HepG2 (cell line): ENCODE measurements around the gene NEIL1. TPM values are rescaled to one million over a fixed set of nuclear protein-coding genes. Genes with fewer than 3 reads are reported as not detected.

Experiments used
- GATAD1 ChIP-seq: IDR thresholded peaks from 2 replicates; pipeline ENCODE4 v1.6.1; 2016; ENCODE audit warnings: missing genetic modification reagents, missing compliant biosample characterization
- KAT2B ChIP-seq: fragments of 150-350 bp; IDR thresholded peaks from 2 replicates; pipeline ENCODE4 v1.6.1; 2014; ENCODE audit warnings: low read depth, low read length, borderline replicate concordance
- KAT7 ChIP-seq: IDR thresholded peaks from 2 replicates; pipeline ENCODE4 v1.6.1; 2018; ENCODE audit warnings: borderline replicate concordance, missing compliant biosample characterization
- KLF15 ChIP-seq: sonication (generic); formaldehyde crosslinking; IDR thresholded peaks from 2 replicates; pipeline ENCODE4 v1.8.1; 2023; ENCODE audit warnings: borderline replicate concordance, mild to moderate bottlenecking, inconsistent platforms, missing genetic modification reagents, mixed read lengths
- NFATC3 ChIP-seq: sonication (generic); formaldehyde crosslinking; IDR thresholded peaks from 2 replicates; pipeline ENCODE4 v1.5.1; 2020; ENCODE audit warnings: mild to moderate bottlenecking, missing genetic modification reagents
- TOPORS ChIP-seq: sonication (generic); formaldehyde crosslinking; IDR thresholded peaks from 2 replicates; pipeline ENCODE4 v1.8.0; 2023; ENCODE audit warnings: mild to moderate bottlenecking, missing genetic modification reagents
- ZBTB21 ChIP-seq: sonication (generic); formaldehyde crosslinking; IDR thresholded peaks from 2 replicates; pipeline ENCODE4 v1.4.0; 2020; ENCODE audit warnings: missing genetic modification reagents
- ZC3H13 ChIP-seq: sonication (generic); formaldehyde crosslinking; IDR thresholded peaks from 2 replicates; pipeline ENCODE4 v1.8.1; 2023; ENCODE audit warnings: mild to moderate bottlenecking, missing genetic modification reagents, moderate library complexity
- ZNF138 ChIP-seq: sonication (generic); formaldehyde crosslinking; IDR thresholded peaks from 2 replicates; pipeline ENCODE4 v1.5.0; 2020; ENCODE audit warnings: mild to moderate bottlenecking, low read depth, missing genetic modification reagents
- ZNF253 ChIP-seq: sonication (generic); formaldehyde crosslinking; IDR thresholded peaks from 2 replicates; pipeline ENCODE4 v1.8.0; 2022; ENCODE audit warnings: mild to moderate bottlenecking, missing genetic modification reagents, borderline replicate concordance
- ZNF501 ChIP-seq: sonication (generic); formaldehyde crosslinking; IDR thresholded peaks from 2 replicates; pipeline ENCODE4 v1.5.1; 2020; ENCODE audit warnings: mild to moderate bottlenecking, moderate library complexity, missing genetic modification reagents
- ZNF567 ChIP-seq: sonication (generic); formaldehyde crosslinking; IDR thresholded peaks from 2 replicates; pipeline ENCODE4 v1.8.1; 2023; ENCODE audit warnings: mild to moderate bottlenecking, missing genetic modification reagents, borderline replicate concordance
- ZNF737 ChIP-seq: sonication (generic); formaldehyde crosslinking; IDR thresholded peaks from 2 replicates; pipeline ENCODE4 v1.5.0; 2020; ENCODE audit warnings: missing genetic modification reagents, mild to moderate bottlenecking, borderline replicate concordance
- ZNF775 ChIP-seq: sonication (generic); formaldehyde crosslinking; IDR thresholded peaks from 2 replicates; pipeline ENCODE4 v1.4.0; 2020; ENCODE audit warnings: missing genetic modification reagents, mild to moderate bottlenecking, moderate library complexity, borderline replicate concordance
- ZNF83 ChIP-seq: sonication (generic); formaldehyde crosslinking; IDR thresholded peaks from 2 replicates; pipeline ENCODE4 v1.4.0; 2020; ENCODE audit warnings: missing genetic modification reagents, mild to moderate bottlenecking, borderline replicate concordance
- polyA plus RNA-seq, 8 experiments: library from polyadenylated mRNA; depleted of rRNA in 3 of 8; stranded (reverse) in 7 of 8; unstranded in 1 of 8; fragments of >200 nt; fragmentation: Illumina TruSeq in 4 of 8; extraction: Trizol in 4 of 8; gene quantifications; 2 replicates each; pipeline versions ENCODE4 v1.2.1 to v1.2.3, GENCODE V29; 2011 to 2016; ENCODE audit warnings: low read depth in 4 of 8, missing spikeins in 1 of 8, mixed read lengths in 1 of 8; ENCODE audit not compliant: insufficient read depth in 1 of 8
- total RNA-seq, 5 experiments: library from RNA; depleted of rRNA; stranded (reverse); fragments of >200 nt; fragmentation: Illumina TruSeq; extraction: Trizol; gene quantifications; 2 replicates each; pipeline ENCODE4 v1.2.3, GENCODE V29; 2016; ENCODE audit warnings: low read depth in 1 of 5
- TF ChIP-seq, protein P1 (sequence below): sonication (generic); formaldehyde crosslinking; IDR thresholded peaks from 2 replicates; pipeline ENCODE4 v1.8.1; 2023; ENCODE audit warnings: mild to moderate bottlenecking, missing genetic modification reagents
- TF ChIP-seq, protein P2 (sequence below): sonication (generic); formaldehyde crosslinking; IDR thresholded peaks from 2 replicates; pipeline ENCODE4 v1.4.0; 2020; ENCODE audit warnings: missing genetic modification reagents, borderline replicate concordance
- TF ChIP-seq, protein P3 (sequence below): sonication (generic); formaldehyde crosslinking; IDR thresholded peaks from 2 replicates; pipeline ENCODE4 v1.8.1; 2023; ENCODE audit warnings: missing genetic modification reagents, inconsistent platforms, borderline replicate concordance
- TF ChIP-seq, protein P4 (sequence below): sonication (generic); formaldehyde crosslinking; IDR thresholded peaks from 2 replicates; pipeline ENCODE4 v1.9.0; 2022; ENCODE audit warnings: low read depth, missing genetic modification reagents

NEIL1 gene
- total and polyA plus RNA-seq, 2 of the 13 experiments (the other 11 are each of a cell fraction or from before 2014, with no cell fraction given), result 10.4 to 15.5 TPM

DNA sequence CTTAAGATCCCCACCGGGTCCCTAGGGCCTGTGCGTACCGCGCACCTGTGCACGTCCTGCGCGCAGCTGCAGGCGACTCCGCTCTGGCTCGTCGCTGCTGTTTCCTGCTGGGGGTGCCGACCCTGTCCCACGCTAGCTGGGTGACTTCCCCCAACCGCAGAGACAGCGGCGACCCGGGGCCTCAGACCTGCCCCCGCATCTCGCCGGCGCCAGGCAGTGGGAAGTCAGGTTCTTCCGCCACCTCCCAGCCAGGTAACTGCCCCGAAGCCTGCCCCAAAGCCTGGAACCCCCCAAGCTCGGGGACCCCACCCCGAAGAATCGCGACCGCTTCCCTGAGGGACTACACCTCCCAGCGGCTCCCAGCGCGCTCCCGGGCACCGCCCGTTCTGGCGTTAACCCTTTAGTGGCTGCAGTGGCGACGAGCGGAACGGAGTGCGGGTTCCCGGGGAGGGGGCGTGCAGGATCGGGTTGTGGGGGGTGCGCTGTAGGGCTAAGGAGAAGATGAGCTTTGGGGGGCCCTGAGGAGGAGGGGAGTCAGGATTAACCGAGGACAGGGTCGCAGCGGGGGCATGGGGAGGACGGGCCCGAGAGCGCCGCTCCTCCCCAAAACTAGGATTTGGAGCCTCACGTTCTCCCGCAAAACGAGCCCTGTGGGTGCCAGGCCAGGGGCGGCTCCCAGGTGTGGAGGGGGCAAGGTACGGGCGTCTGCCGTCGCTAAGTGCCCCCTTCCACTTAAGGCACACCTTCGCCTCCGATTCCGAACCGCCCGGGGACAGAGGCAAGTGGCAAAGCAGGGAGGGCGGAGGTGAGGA is 589 bp downstream of the NEIL1 start (continued):
- TF ChIP-seq ZBTB21 (CRISPR knock-in tag), result no peak
- TF ChIP-seq, protein P1, sequence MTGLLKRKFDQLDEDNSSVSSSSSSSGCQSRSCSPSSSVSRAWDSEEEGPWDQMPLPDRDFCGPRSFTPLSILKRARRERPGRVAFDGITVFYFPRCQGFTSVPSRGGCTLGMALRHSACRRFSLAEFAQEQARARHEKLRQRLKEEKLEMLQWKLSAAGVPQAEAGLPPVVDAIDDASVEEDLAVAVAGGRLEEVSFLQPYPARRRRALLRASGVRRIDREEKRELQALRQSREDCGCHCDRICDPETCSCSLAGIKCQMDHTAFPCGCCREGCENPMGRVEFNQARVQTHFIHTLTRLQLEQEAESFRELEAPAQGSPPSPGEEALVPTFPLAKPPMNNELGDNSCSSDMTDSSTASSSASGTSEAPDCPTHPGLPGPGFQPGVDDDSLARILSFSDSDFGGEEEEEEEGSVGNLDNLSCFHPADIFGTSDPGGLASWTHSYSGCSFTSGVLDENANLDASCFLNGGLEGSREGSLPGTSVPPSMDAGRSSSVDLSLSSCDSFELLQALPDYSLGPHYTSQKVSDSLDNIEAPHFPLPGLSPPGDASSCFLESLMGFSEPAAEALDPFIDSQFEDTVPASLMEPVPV (CRISPR knock-in tag), result 0 out of 2 replicates have a peak, but pooled peaks have one; percentile 58
- peak; percentile 33; the same call in 1 of the 2 replicates for TF ChIP-seq NFATC3 (CRISPR knock-in tag)
- TF ChIP-seq, protein P2, sequence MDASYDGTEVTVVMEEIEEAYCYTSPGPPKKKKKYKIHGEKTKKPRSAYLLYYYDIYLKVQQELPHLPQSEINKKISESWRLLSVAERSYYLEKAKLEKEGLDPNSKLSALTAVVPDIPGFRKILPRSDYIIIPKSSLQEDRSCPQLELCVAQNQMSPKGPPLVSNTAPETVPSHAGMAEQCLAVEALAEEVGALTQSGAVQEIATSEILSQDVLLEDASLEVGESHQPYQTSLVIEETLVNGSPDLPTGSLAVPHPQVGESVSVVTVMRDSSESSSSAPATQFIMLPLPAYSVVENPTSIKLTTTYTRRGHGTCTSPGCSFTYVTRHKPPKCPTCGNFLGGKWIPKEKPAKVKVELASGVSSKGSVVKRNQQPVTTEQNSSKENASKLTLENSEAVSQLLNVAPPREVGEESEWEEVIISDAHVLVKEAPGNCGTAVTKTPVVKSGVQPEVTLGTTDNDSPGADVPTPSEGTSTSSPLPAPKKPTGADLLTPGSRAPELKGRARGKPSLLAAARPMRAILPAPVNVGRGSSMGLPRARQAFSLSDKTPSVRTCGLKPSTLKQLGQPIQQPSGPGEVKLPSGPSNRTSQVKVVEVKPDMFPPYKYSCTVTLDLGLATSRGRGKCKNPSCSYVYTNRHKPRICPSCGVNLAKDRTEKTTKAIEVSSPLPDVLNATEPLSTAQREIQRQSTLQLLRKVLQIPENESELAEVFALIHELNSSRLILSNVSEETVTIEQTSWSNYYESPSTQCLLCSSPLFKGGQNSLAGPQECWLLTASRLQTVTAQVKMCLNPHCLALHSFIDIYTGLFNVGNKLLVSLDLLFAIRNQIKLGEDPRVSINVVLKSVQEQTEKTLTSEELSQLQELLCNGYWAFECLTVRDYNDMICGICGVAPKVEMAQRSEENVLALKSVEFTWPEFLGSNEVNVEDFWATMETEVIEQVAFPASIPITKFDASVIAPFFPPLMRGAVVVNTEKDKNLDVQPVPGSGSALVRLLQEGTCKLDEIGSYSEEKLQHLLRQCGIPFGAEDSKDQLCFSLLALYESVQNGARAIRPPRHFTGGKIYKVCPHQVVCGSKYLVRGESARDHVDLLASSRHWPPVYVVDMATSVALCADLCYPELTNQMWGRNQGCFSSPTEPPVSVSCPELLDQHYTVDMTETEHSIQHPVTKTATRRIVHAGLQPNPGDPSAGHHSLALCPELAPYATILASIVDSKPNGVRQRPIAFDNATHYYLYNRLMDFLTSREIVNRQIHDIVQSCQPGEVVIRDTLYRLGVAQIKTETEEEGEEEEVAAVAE (CRISPR knock-in tag), result no peak
- TF ChIP-seq KAT2B, result no peak
- 0 out of 2 replicates have a peak, but pooled peaks have one; percentile 56 for TF ChIP-seq TOPORS (CRISPR knock-in tag)
- TF ChIP-seq ZNF737, result no peak
- TF ChIP-seq KAT7 (CRISPR knock-in tag), result 0 out of 2 replicates have a peak, but pooled peaks have one; percentile 63
- no peak for TF ChIP-seq ZNF567 (CRISPR knock-in tag)
- no peak; the same call in 1 of the 2 replicates for TF ChIP-seq ZNF138 (CRISPR knock-in tag)
- TF ChIP-seq, protein P3, sequence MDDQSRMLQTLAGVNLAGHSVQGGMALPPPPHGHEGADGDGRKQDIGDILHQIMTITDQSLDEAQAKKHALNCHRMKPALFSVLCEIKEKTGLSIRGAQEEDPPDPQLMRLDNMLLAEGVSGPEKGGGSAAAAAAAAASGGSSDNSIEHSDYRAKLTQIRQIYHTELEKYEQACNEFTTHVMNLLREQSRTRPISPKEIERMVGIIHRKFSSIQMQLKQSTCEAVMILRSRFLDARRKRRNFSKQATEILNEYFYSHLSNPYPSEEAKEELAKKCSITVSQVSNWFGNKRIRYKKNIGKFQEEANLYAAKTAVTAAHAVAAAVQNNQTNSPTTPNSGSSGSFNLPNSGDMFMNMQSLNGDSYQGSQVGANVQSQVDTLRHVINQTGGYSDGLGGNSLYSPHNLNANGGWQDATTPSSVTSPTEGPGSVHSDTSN (CRISPR knock-in tag), result no peak
- TF ChIP-seq GATAD1, result peak; percentile 35; the same call in 1 of the 2 replicates
- TF ChIP-seq ZC3H13, result no peak
- no peak for TF ChIP-seq ZNF775 (CRISPR knock-in tag)
- TF ChIP-seq, protein P4, sequence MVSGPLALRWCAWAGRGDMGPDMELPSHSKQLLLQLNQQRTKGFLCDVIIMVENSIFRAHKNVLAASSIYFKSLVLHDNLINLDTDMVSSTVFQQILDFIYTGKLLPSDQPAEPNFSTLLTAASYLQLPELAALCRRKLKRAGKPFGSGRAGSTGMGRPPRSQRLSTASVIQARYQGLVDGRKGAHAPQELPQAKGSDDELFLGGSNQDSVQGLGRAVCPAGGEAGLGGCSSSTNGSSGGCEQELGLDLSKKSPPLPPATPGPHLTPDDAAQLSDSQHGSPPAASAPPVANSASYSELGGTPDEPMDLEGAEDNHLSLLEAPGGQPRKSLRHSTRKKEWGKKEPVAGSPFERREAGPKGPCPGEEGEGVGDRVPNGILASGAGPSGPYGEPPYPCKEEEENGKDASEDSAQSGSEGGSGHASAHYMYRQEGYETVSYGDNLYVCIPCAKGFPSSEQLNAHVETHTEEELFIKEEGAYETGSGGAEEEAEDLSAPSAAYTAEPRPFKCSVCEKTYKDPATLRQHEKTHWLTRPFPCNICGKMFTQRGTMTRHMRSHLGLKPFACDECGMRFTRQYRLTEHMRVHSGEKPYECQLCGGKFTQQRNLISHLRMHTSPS, result no peak
- peak; percentile 43; the same call in 1 of the 2 replicates for TF ChIP-seq ZNF253
- no peak for TF ChIP-seq ZNF83 (CRISPR knock-in tag)
- TF ChIP-seq KLF15, result no peak
- TF ChIP-seq ZNF501 (CRISPR knock-in tag), result peak; percentile 68; the same call in 1 of the 2 replicates
